ENCODE data around the gene ARRDC2. TPM values are rescaled to one million over a fixed set of nuclear protein-coding genes. Genes with fewer than 3 reads are reported as not detected.

Gene ARRDC2
- total and polyA plus RNA-seq, 2 of the 13 experiments (the other 11 are each of a cell fraction or from before 2014, with no cell fraction given), result 2.1 to 3.4 TPM

DNA sequence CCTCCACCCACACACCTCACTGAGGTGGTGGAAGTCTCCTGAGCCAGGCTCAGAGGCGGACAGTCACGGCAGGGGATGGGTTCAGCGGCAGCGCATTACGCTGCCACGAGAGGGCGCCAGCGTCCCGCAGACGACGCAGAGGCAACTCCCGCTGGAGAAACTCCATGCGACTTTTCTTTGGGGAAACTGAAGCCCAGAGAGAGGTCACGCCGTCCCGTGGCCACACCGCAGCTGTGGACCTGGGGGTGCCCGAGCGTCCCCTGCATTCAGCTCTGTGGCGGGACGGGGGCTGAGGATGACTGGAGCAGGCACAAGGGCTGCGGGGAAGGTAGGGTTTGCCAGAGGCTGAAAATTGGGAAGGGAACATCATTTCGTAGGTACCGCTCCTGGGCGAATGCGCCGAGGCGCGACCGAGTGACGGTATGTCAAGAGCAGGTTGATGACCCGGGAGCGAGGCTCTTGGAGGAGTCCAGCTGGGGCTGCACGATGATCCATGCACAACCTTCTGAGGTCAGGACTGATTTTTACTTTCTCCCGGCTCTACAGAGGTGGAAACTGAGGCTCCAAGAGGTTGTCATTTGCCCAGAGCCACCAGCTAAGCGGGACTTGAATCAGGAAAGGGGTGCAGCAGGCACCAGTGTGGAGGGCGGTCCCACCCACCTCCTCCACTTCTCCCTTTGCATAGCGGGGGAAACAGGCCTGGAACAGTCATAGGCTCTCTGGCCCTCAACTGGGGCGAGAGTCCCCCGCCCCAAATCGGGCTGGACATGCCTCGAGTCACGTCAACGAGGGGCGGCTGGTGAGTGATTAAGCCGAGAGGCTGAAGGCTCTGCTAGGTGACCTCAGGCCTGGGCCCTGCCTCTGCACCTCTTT is 690 bp upstream of the ARRDC2 start (continued):
- TF ChIP-seq, protein P1, sequence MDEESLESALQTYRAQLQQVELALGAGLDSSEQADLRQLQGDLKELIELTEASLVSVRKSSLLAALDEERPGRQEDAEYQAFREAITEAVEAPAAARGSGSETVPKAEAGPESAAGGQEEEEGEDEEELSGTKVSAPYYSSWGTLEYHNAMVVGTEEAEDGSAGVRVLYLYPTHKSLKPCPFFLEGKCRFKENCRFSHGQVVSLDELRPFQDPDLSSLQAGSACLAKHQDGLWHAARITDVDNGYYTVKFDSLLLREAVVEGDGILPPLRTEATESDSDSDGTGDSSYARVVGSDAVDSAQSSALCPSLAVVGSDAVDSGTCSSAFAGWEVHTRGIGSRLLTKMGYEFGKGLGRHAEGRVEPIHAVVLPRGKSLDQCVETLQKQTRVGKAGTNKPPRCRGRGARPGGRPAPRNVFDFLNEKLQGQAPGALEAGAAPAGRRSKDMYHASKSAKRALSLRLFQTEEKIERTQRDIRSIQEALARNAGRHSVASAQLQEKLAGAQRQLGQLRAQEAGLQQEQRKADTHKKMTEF (CRISPR knock-in tag; IDR thresholded peaks at IDR 0.05), result peak; percentile 60; the same call in 1 of the 2 replicates
- TF ChIP-seq, protein P2, sequence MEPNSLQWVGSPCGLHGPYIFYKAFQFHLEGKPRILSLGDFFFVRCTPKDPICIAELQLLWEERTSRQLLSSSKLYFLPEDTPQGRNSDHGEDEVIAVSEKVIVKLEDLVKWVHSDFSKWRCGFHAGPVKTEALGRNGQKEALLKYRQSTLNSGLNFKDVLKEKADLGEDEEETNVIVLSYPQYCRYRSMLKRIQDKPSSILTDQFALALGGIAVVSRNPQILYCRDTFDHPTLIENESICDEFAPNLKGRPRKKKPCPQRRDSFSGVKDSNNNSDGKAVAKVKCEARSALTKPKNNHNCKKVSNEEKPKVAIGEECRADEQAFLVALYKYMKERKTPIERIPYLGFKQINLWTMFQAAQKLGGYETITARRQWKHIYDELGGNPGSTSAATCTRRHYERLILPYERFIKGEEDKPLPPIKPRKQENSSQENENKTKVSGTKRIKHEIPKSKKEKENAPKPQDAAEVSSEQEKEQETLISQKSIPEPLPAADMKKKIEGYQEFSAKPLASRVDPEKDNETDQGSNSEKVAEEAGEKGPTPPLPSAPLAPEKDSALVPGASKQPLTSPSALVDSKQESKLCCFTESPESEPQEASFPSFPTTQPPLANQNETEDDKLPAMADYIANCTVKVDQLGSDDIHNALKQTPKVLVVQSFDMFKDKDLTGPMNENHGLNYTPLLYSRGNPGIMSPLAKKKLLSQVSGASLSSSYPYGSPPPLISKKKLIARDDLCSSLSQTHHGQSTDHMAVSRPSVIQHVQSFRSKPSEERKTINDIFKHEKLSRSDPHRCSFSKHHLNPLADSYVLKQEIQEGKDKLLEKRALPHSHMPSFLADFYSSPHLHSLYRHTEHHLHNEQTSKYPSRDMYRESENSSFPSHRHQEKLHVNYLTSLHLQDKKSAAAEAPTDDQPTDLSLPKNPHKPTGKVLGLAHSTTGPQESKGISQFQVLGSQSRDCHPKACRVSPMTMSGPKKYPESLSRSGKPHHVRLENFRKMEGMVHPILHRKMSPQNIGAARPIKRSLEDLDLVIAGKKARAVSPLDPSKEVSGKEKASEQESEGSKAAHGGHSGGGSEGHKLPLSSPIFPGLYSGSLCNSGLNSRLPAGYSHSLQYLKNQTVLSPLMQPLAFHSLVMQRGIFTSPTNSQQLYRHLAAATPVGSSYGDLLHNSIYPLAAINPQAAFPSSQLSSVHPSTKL (CRISPR knock-in tag; IDR thresholded peaks at IDR 0.05), result 0 out of 2 replicates have a peak, but pooled peaks have one; percentile 16
- TF ChIP-seq, protein P3, sequence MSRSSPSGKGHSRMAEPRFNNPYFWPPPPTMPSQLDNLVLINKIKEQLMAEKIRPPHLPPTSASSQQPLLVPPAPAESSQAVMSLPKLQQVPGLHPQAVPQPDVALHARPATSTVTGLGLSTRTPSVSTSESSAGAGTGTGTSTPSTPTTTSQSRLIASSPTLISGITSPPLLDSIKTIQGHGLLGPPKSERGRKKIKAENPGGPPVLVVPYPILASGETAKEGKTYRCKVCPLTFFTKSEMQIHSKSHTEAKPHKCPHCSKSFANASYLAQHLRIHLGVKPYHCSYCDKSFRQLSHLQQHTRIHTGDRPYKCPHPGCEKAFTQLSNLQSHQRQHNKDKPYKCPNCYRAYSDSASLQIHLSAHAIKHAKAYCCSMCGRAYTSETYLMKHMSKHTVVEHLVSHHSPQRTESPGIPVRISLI (CRISPR knock-in tag; IDR thresholded peaks at IDR 0.05; ENCODE audit: borderline replicate concordance), result peak; percentile 61; the same call in 1 of the 2 replicates
- no peak for TF ChIP-seq ZNF260 (CRISPR knock-in tag; IDR thresholded peaks at IDR 0.05; ENCODE audit: borderline replicate concordance, low read depth)
- TF ChIP-seq RAD21 (CRISPR knock-in tag; IDR thresholded peaks at IDR 0.05), result peak; percentile 99
- no peak for TF ChIP-seq TMF1 (CRISPR knock-in tag; IDR thresholded peaks at IDR 0.05; ENCODE audit: low read depth)
- TF ChIP-seq, protein P4, sequence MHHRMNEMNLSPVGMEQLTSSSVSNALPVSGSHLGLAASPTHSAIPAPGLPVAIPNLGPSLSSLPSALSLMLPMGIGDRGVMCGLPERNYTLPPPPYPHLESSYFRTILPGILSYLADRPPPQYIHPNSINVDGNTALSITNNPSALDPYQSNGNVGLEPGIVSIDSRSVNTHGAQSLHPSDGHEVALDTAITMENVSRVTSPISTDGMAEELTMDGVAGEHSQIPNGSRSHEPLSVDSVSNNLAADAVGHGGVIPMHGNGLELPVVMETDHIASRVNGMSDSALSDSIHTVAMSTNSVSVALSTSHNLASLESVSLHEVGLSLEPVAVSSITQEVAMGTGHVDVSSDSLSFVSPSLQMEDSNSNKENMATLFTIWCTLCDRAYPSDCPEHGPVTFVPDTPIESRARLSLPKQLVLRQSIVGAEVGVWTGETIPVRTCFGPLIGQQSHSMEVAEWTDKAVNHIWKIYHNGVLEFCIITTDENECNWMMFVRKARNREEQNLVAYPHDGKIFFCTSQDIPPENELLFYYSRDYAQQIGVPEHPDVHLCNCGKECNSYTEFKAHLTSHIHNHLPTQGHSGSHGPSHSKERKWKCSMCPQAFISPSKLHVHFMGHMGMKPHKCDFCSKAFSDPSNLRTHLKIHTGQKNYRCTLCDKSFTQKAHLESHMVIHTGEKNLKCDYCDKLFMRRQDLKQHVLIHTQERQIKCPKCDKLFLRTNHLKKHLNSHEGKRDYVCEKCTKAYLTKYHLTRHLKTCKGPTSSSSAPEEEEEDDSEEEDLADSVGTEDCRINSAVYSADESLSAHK (CRISPR knock-in tag; IDR thresholded peaks at IDR 0.05; ENCODE audit: borderline replicate concordance), result no peak
- peak; percentile 60; the same call in 1 of the 2 replicates for TF ChIP-seq ZNF274 (CRISPR knock-in tag; IDR thresholded peaks at IDR 0.05)
- TF ChIP-seq ISL2 (CRISPR knock-in tag; IDR thresholded peaks at IDR 0.05), result peak; percentile 14; the same call in 1 of the 2 replicates
- no peak for TF ChIP-seq ZNF205 (CRISPR knock-in tag; IDR thresholded peaks at IDR 0.05)
- TF ChIP-seq BORCS8-MEF2B (CRISPR knock-in tag; IDR thresholded peaks at IDR 0.05), result peak; percentile 51; the same call in 1 of the 2 replicates
- TF ChIP-seq, protein P5, sequence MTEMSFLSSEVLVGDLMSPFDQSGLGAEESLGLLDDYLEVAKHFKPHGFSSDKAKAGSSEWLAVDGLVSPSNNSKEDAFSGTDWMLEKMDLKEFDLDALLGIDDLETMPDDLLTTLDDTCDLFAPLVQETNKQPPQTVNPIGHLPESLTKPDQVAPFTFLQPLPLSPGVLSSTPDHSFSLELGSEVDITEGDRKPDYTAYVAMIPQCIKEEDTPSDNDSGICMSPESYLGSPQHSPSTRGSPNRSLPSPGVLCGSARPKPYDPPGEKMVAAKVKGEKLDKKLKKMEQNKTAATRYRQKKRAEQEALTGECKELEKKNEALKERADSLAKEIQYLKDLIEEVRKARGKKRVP (CRISPR knock-in tag; IDR thresholded peaks at IDR 0.05), result no peak
- peak; percentile 46 for TF ChIP-seq MED1 (CRISPR knock-in tag; IDR thresholded peaks at IDR 0.05)
- no peak for TF ChIP-seq ATF7 (IDR thresholded peaks at IDR 0.05)
- peak; percentile 40; the same call in 1 of the 2 replicates for TF ChIP-seq ATF7 (CRISPR knock-in tag; IDR thresholded peaks at IDR 0.05)
- TF ChIP-seq ZNF431 (CRISPR knock-in tag; IDR thresholded peaks at IDR 0.05; ENCODE audit: borderline replicate concordance, low read depth), result no peak
- peak; percentile 76 for TF ChIP-seq ZNF501 (CRISPR knock-in tag; IDR thresholded peaks at IDR 0.05)
- no peak for TF ChIP-seq NFKBIZ (CRISPR knock-in tag; IDR thresholded peaks at IDR 0.05)
- TF ChIP-seq SALL1 (CRISPR knock-in tag; IDR thresholded peaks at IDR 0.05), result peak; percentile 47
